HG03575 (cell line): Measurements from ENCODE around the gene E2F6.

Experiments
- ATAC-seq: cut with Tn5 transposase; IDR thresholded peaks from one replicate; pipeline ENCODE4 v1.9.1; 2021; ENCODE audit not compliant: unreplicated experiment, insufficient number of reproducible peaks, low FRiP score; ENCODE audit errors: extremely low read depth

E2F6 gene

DNA sequence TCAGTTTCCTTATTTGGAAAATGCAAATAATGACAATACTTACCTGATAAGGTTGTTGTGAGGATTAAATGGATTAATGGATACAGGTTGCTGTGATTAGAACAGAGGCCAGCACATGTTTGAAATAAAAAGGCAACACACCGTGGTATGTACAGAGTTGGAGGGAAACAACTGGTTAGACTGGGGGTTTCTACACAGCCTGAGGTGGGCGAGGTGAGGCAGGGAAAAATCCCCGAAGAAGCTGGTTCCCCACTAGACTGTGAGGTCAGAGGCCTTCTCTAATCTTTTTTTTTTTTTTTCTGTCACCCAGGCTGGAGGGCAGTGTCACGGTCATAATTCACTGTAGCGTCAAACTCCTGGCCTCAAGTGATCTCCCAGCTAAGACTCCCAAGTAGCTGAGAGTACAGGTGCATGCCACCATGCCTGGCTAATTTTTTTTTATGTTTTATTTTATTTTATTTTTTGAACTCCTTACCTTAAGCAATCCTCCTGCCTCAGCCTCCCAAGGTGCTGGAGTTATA is 1.2 kb upstream of the E2F6 start:
- no peak for ATAC-seq

DNA sequence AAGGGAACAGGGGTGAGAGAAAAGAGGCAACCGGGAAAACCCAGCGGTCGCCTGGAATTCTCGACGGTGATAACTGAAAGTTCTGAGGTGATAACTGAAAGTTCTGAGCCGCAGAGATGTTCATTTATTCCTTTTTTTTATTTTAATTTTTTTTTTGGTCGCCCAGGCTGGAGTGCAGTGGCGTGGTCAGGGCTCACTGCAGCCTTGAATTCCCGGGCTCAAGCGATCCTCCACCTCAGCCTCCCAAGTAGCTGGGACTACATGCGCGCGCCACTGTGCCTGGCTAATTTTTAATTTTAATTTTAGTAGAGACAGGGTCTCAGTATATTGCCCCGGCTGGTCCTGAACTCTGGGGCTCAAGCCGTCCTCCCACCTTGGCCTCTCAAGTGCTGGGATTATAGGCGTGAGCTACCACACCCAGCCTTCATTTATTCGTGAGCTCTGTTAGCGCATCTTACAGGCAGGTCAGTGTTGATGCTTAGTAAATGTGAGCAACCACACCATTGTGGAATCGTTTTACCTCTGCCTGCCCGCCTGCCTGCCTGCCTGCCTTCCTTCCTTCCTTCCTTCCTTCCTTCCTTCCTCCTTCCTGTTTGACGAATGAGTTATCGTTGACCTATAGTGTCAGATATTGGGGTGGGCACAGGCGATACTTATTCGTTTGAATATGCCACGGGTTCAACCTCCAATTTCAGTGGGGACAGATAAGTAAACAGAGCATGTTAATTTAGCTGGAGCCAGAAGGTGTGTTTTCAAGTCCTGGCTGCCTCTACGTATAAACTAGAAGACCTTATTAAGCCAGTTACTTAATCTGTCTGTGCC is 557 bp upstream of the E2F6 start:
- ATAC-seq = no peak

GRCh38 chr2:11465110-11465484 is 864 bp downstream of the E2F6 start:
- no peak for ATAC-seq

DNA sequence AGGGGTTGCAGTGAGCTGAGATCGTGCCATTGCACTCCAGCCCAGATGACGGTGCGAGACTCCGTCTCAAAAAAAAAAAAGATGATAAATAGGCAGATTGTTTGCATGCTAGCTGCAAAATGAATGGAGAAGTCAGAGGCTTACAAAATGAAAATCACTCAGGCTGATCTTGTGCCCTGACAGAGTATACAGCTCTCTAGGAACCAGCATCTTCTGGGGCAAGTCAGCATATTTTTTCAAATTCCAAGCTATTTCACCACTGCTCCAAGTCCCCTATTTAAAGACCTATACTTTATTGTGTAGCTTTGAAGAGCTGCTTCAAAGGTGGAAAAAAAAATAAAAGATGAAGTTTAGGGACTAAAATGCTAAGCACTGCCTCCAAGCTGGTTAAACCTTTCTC is 6.1 kb downstream of the E2F6 start:
- ATAC-seq = no peak

DNA sequence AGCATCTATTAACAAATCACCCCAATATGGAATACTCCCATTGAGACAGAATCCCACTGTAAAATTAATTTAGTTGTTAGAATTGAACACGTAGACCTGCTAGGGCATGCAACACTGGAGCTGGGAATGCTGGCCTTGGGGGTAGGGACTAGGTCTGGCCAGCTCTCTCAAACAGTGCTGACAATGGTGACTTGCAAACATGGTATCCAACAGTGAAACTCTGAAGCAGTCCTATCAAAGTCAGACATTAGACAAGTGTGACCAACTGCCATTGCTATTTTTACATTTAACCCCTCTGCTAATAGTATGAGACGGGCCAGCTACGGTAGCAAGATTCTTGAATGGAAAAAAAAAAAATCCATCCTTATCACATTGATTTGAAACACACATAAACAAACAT is 7.2 kb downstream of the E2F6 start:
- no peak for ATAC-seq

DNA sequence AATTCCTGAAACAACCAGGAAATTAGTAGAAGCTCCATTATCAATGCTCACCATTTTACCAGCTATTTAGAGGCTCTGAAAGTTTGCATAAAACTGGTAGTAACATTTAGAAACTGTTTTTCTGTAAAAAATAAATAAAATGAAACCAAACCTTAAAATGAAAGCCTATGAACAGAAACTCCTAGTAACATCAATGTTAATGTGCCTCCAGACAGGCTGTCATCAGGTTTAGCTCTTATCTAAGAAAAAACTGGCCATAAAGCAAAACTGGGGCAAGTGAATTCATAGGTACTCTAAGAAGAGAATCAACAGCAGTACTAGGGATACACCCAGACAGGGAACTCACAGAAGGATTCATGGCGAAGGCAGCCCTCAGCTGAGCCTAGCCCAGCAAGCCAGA is 8.0 kb downstream of the E2F6 start:
- ATAC-seq = no peak

DNA sequence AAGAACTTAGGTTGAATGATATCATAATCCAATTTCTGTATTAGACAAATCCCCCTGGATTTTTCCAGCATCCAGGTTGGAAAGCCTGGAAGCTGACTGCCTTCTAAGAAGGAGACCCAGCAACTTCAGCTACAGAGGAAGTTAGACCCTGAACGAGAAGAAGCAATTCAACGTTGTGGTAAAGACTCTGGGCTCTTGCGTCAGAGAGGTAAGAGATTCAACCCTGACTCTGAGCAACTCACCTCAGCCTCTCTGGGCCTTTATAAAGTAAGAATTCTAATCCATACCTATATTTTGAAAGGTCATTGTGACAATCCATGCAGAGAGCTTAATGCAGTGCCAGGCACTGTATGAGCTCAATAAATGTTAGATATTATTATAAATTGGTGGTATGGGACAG is 9.7 kb downstream of the E2F6 start:
- ATAC-seq = no peak

DNA sequence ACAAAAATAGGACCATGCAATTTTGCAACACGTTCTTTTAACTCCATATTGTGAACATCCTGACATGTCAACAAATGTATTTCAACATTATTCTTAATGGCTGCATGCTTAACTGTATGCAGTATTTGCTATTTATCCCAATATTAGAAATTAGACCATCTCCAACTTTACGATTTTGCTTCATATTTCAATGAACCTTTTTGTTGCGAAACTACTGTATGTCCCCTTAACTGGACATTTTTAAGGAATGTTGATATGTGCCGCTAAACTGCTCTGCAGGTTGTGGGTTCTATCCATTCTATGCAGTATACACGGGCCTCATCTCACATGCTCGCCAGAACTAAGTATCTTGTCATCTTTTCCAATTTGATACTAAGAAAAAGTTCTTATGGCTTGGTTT is 11.1 kb downstream of the E2F6 start:
- ATAC-seq = no peak

DNA sequence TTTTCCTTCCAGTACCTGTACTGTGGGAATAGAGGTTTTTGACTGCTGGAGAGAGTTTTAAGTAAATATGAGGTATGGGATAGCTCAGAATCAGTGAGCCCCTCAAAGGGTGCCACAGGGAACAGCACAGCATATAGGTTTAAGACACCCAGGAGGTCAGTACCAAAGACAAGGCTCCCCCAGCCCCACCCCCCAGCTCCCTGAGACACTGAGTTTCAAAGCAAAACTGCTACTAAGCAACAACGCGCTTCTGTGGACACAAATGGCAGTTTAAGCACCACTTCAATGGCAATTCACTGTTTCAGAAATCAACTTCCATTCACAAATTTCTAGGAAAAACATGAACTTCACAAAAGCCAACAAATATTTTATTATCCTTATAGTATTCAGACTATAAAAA is 15.2 kb downstream of the E2F6 start:
- no peak for ATAC-seq

DNA sequence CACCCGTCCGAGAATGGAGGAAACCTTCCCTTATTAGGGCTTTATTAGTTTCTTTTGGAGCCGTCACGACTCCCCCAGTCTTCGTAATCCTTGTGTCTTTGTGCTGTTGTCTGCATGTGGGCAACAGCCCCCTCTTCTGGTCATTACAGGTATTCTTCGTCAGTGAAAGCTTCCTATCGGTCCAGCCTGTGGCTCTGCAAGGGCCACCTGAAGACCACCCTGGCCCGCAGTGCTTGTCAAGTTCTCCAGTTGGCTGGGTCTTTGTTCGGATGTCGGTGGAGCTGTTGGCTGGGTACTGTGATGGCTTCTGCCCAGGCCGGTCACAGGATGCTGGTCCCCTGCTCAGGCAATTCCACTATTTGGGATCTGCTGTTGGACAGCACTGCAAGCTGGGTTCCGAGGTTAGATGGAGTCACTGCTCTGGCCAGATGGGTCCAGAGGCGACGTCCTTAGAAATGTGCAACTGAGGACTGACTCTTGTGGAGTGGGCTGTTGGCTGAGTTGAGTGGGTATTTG is 19.2 kb downstream of the E2F6 start:
- no peak for ATAC-seq

- no peak for ATAC-seq
Measured at GRCh38 chr2:11444737-11445136, 21.2 kb downstream of the E2F6 start.

- ATAC-seq = no peak
Measured at GRCh38 chr2:11438555-11439080, 27.3 kb downstream of the E2F6 start.

DNA sequence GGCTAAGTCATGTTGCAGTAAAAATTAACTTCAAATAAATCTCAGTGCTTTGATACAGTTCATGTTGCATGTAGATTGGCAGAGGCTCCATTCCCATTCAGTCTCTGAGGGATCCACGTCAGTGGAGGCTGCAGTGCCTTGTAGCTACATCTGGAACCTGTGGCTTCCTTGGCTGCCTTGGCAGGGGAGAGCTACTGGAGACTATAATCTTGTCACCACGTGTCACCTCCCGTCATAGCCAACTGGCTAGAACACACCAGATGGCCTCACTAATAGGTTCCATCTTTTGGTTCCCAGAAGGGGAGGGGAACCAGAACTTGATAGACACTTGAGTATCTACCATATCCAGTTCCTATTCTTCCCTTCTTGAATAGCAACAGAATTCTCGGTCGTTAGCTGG is 28.4 kb downstream of the E2F6 start:
- no peak for ATAC-seq

DNA sequence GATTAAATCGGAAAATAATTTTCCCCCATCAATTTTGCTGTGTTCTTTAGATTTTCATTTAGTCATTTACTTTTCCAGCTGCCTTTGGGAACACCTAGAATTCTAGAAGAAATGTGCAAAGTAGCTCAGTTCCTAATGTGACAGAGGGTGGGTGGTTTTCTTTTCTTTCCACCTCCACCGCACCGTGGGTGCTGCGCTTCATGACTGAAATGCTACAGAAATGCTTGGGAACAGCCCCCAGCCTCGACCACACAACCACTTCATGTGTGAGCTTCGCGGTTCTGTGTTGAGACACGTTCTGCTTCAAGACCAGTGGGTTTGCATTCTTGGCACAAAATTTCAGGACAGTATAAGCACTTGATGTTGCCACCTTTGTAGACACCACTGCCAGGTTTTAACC is 30.9 kb downstream of the E2F6 start:
- ATAC-seq = no peak

GRCh38 chr2:11434443-11434842 is 31.5 kb downstream of the E2F6 start:
- no peak for ATAC-seq

- ATAC-seq = no peak
Measured at GRCh38 chr2:11433822-11434221, 32.1 kb downstream of the E2F6 start.

DNA sequence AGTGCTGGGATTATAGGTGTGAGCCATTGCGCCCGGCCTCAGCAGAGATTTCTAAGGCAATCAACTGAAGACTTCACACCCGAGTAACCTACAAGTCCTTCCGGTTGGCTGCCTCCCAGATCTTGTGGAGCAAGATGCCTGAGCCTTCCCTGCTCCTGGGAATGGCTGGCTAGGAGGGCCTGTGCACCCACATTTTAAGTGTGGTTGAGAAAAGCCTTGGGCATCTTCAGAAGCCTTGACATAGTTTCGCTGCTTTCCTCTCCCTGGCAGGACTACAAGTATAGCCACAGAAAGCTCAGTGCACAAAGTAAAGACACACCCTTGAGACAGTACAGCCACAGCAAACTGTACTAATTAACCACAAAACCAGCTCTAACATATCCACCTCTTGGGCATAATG is 35.2 kb downstream of the E2F6 start:
- no peak for ATAC-seq

- no peak for ATAC-seq
Measured at GRCh38 chr2:11427224-11427623, 38.7 kb downstream of the E2F6 start.

DNA sequence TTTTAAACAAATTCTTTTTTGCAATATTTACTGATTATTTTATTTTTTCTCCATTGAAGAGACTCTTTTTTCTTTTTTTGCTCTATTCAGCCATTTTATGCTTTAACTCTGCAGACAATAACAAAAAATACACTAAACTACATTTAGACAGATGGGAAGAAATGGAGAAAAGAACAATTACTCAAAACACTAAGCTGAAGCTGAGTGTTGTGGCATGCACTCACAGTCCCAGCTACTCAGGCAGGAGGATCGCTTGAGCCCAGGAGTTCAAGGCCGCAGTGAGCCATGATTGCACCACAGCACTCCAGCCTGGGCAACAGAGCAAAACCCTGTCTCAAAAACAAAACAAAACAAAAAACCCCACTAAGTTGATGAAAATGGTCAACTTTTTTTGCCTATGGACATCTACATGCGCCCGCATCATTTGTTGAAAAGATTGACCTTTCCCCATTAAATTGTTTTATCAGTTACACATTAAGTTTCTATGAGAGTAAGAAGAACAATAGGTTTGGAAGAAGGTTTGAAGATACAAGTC is 43.0 kb downstream of the E2F6 start:
- ATAC-seq = no peak

DNA sequence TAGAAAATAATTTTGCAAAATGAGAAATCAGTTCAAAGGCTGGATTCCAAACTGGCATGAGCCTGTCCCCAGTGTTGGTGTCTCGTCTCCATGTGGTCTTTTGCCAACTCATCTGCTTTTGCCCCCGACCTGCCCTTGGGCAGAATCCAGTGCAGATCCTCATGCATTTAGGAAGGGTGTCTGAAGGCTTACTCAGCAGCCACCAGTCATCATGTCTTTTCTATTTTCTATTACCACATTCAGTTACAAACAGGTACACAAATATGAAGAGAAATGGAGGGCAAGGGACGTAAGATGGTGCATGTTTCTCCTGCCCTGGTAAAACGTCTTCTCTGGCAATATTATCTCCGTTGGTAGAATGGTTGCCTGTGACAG is 43.5 kb downstream of the E2F6 start:
- ATAC-seq = no peak
